ENCODE measurements around the gene BRICD5. TPM values are rescaled to one million over a fixed set of nuclear protein-coding genes. Genes with fewer than 3 reads are reported as not detected.
A peak's percentile ranks its signal among the peaks of the same experiment; 100 is the strongest.

BRICD5 gene
- total and polyA plus RNA-seq, 2 of the 13 experiments (the other 11 are each of a cell fraction or from before 2014, with no cell fraction given) = 1.6 to 5.8 TPM

DNA sequence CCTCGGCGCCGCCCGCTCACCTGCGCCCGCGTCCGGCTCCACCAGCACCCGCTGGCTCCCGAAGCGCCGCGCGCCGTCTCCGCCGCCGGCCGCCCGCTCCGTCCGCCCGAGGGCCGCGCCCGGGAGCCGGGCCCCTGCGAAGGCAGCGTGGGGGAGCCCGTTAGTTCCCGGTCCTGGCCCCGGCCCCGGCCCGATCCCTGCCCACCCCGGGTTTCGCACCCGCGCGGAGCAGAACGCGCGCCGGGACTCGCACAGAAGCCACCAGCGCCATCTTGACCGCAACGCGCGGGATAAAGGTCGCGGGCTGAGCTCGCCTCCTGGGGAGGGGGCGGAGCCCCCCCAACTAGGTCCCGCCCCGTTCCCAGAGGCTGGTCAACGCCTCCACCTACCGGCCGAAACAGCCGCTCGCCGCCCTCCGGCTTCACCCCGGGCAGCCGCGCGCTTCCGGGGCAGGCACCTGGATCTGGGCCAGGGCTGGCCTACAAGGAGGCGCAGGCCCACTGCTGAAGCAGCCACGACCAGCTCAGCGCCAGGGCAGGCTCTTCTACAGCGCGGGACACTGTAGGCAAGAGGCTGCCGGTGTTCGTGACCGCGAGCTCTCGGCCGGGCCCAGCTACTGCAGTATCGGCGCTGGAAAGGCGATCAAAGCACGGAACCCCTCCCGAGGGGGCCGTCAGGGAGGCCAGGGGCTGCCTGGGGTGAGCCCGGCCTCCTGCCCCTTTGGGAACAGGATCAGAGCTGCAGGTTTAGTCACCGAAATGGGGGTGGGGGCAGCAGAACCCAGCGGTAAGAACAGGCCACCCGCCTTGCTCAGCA lies 40.8 kb upstream of the BRICD5 start, which contains the start of gene ECI1 (continued):
- TF ChIP-seq RERE (CRISPR knock-in tag; IDR thresholded peaks at IDR 0.05; ENCODE audit: low read depth) = no peak; the same call in 1 of the 2 replicates
- peak; percentile 90 for TF ChIP-seq SPEN (CRISPR knock-in tag; IDR thresholded peaks at IDR 0.05; ENCODE audit: low read depth)
- TF ChIP-seq RXRB (CRISPR knock-in tag; IDR thresholded peaks at IDR 0.05; ENCODE audit: borderline replicate concordance) = peak; percentile 84
- peak; percentile 10; the same call in 1 of the 2 replicates for TF ChIP-seq ZNF460 (CRISPR knock-in tag; IDR thresholded peaks at IDR 0.05; ENCODE audit: borderline replicate concordance)
- TF ChIP-seq ZNF83 (CRISPR knock-in tag; IDR thresholded peaks at IDR 0.05; ENCODE audit: borderline replicate concordance) = no peak; the same call in 1 of the 2 replicates
- TF ChIP-seq KDM4B (CRISPR knock-in tag; IDR thresholded peaks at IDR 0.05) = peak; percentile 76
- TF ChIP-seq, protein P1, sequence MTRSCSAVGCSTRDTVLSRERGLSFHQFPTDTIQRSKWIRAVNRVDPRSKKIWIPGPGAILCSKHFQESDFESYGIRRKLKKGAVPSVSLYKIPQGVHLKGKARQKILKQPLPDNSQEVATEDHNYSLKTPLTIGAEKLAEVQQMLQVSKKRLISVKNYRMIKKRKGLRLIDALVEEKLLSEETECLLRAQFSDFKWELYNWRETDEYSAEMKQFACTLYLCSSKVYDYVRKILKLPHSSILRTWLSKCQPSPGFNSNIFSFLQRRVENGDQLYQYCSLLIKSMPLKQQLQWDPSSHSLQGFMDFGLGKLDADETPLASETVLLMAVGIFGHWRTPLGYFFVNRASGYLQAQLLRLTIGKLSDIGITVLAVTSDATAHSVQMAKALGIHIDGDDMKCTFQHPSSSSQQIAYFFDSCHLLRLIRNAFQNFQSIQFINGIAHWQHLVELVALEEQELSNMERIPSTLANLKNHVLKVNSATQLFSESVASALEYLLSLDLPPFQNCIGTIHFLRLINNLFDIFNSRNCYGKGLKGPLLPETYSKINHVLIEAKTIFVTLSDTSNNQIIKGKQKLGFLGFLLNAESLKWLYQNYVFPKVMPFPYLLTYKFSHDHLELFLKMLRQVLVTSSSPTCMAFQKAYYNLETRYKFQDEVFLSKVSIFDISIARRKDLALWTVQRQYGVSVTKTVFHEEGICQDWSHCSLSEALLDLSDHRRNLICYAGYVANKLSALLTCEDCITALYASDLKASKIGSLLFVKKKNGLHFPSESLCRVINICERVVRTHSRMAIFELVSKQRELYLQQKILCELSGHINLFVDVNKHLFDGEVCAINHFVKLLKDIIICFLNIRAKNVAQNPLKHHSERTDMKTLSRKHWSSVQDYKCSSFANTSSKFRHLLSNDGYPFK (CRISPR knock-in tag; IDR thresholded peaks at IDR 0.05; ENCODE audit: borderline replicate concordance) = peak; percentile 83; the same call in 1 of the 2 replicates
- no peak for TF ChIP-seq ATF7 (IDR thresholded peaks at IDR 0.05)
- TF ChIP-seq ATF7 (CRISPR knock-in tag; IDR thresholded peaks at IDR 0.05) = peak; percentile 47
- TF ChIP-seq HOXA9 (CRISPR knock-in tag; IDR thresholded peaks at IDR 0.05; ENCODE audit: borderline replicate concordance) = peak; percentile 26; the same call in 1 of the 2 replicates
- peak; percentile 99 for TF ChIP-seq ZNF572 (CRISPR knock-in tag; IDR thresholded peaks at IDR 0.05)
- no peak for TF ChIP-seq NFATC3 (CRISPR knock-in tag; IDR thresholded peaks at IDR 0.05)
- TF ChIP-seq CREBL2 (CRISPR knock-in tag; IDR thresholded peaks at IDR 0.05; ENCODE audit: borderline replicate concordance) = peak; percentile 62; the same call in 1 of the 2 replicates
- peak; percentile 79; the same call in 1 of the 2 replicates for TF ChIP-seq PHF21A (CRISPR knock-in tag; IDR thresholded peaks at IDR 0.05)
- peak; percentile 92 for TF ChIP-seq TBX2 (CRISPR knock-in tag; IDR thresholded peaks at IDR 0.05; ENCODE audit: borderline replicate concordance)
- no peak for TF ChIP-seq NFE2 (CRISPR knock-in tag; IDR thresholded peaks at IDR 0.05)
- TF ChIP-seq POLR2AphosphoS2 (IDR thresholded peaks at IDR 0.05; ENCODE audit: low read depth, low read length) = peak; percentile 91
- peak; percentile 84; the same call in 1 of the 2 replicates for TF ChIP-seq SMAD1 (CRISPR knock-in tag; IDR thresholded peaks at IDR 0.05; ENCODE audit: borderline replicate concordance, low read depth)
- peak; percentile 63 for TF ChIP-seq HOMEZ (CRISPR knock-in tag; IDR thresholded peaks at IDR 0.05; ENCODE audit: low read depth)
